COLO829 (cell line): Measurements from ENCODE around the gene COL6A6.
A peak's percentile ranks its signal among the peaks of the same experiment; 100 is the strongest.

Source experiments
- DNase-seq: peaks from one replicate; pipeline ENCODE4 v3.0.0; 2012; ENCODE audit warnings: low spot score

COL6A6 gene, protein sequence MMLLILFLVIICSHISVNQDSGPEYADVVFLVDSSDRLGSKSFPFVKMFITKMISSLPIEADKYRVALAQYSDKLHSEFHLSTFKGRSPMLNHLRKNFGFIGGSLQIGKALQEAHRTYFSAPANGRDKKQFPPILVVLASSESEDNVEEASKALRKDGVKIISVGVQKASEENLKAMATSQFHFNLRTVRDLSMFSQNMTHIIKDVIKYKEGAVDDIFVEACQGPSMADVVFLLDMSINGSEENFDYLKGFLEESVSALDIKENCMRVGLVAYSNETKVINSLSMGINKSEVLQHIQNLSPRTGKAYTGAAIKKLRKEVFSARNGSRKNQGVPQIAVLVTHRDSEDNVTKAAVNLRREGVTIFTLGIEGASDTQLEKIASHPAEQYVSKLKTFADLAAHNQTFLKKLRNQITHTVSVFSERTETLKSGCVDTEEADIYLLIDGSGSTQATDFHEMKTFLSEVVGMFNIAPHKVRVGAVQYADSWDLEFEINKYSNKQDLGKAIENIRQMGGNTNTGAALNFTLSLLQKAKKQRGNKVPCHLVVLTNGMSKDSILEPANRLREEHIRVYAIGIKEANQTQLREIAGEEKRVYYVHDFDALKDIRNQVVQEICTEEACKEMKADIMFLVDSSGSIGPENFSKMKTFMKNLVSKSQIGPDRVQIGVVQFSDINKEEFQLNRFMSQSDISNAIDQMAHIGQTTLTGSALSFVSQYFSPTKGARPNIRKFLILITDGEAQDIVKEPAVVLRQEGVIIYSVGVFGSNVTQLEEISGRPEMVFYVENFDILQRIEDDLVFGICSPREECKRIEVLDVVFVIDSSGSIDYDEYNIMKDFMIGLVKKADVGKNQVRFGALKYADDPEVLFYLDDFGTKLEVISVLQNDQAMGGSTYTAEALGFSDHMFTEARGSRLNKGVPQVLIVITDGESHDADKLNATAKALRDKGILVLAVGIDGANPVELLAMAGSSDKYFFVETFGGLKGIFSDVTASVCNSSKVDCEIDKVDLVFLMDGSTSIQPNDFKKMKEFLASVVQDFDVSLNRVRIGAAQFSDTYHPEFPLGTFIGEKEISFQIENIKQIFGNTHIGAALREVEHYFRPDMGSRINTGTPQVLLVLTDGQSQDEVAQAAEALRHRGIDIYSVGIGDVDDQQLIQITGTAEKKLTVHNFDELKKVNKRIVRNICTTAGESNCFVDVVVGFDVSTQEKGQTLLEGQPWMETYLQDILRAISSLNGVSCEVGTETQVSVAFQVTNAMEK (N-terminal part only)

DNA sequence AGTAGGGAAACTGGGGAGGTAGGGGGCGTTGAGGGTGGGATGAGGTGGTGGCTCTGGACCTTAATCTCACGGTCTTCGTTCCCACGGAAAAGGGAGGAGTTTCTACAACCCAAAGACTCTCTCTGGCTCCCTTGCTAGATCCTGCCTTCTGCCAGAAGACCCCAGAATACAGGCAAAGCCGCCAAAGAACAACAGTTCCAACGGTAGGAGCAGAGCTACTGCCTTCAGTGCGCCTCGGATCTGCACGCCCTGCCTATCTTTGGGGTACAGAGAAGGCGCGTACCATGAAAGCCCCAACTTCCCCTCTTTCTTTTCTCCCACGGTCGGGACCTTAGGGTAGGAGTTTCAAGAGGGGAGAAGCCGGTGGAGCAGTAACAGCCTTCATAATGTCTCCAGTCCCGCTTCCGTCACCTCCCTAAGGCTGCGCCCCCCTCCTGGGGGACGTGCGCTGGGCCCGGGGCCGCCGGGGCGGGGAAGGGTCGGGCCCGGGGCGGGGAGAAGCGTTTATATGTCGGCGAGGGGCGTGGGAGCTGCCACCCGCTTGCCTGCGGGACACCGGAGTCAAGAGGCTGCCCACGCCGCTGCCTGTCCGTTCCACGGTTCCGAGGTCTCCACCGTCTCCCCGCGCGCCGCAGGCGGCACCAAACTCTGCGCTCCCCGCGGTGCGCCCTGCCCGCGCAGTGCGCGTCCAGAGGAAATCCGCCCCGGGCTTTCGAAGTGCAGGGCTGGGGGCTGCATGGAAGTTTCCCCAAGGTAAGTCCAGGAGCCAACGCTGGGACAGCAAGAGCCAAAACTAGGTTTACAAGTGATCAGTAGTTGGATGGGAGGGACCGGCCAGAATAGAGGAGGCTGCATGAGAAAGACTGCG lies at the start of gene COL6A6:
TSS of gene COL6A6 (plus strand) at position 533 of the 868 bp plus-strand sequence. CDS start 43,188 bp downstream, outside the sequence.
- no peak for DNase-seq

DNA sequence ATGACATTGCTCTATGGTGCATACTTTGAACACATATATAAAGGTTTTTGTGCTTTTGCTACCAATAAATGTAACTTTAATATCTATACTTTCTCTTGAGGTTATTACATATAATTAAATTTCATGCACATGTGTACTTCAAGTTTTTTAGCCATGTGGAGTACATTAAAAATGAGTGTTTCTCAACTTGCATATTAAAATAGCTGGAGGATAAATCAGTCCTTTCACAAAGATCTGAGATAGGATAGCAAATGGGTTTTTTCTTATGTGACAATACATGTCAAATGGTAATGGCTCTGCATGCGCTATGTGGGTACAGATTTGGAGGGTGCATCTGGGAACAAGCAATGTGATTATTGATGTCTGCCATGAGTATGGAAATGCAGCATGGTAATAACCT lies 48.7 kb upstream of the COL6A6 start:
- DNase-seq, result no peak

DNA sequence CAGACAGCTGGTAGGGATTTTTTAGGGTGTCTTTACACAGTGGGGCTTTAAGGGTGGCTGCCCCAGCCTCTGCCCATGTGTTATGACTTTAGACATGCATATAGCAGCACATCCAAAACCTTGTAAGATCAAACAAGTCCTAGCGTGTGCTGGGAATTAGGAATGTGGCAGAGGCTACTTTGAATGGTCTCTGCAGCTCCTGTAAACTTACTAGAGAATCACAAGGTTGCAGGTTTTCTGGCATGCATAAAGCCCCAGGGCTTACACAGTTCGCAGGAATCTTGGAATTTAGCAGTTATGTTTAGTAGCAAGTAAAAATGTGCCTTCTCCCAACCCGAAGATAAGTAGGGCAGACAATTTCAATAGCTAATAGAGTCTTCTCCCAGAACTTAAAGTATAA lies 46.9 kb upstream of the COL6A6 start:
- no peak for DNase-seq

DNA sequence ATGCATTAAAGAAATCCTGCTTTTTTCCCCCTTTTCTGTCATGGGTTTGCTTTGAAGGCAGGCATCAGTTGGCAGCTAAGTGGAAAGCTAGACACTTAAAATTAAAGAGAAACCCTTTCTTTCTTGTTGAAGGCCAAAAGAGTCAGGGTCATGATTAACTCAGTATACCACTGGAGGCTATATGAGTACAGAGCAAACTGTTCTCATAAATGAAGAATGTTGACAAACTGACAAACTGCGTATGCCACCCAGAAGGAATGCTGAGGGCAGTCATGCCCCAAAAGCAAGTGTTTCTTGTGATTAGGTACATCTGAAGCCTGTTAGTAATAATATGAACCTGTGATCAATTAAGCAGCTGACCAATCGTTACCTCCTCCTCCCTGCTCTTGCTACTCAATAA lies 43.6 kb upstream of the COL6A6 start:
- no peak for DNase-seq

DNA sequence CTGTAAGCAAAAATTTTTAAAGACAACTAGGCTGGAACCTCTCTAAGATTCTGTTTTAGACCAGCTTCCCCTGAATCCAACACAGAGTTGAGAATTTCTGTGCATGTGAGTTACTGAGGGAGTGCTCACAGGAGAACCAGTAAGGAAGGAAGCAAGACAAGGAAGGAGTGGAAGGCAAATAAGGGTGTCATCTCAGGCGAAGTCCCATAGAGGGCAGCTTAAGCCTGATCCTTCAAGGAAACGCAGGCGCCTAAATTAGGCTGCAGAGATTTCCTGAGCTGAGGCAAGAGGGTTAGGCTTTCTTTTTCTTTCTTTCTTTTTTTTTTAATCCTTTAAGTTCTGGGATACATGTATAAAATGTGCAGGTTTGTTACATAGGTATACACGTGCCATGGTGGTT lies 36.2 kb upstream of the COL6A6 start:
- peak; percentile 62 for DNase-seq

DNA sequence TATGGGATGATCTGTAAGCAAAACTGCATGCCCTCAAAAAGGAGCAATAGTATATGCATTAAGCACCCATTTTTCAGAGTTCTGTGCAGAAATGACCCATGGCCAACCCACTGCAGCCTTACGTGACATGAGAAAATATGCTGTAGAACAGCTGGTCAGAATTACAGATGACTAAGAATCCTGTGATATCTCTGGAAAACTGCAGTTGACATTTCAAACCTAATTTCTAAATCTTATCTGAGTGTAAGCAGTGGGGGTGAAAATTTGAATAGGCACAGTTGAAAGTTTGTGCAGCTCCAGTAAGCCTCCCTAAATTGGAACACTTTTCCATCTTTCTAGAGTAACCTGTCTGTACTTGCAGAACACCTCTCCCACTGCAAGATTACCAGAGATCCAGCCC lies 28.7 kb upstream of the COL6A6 start:
- DNase-seq, result no peak

DNA sequence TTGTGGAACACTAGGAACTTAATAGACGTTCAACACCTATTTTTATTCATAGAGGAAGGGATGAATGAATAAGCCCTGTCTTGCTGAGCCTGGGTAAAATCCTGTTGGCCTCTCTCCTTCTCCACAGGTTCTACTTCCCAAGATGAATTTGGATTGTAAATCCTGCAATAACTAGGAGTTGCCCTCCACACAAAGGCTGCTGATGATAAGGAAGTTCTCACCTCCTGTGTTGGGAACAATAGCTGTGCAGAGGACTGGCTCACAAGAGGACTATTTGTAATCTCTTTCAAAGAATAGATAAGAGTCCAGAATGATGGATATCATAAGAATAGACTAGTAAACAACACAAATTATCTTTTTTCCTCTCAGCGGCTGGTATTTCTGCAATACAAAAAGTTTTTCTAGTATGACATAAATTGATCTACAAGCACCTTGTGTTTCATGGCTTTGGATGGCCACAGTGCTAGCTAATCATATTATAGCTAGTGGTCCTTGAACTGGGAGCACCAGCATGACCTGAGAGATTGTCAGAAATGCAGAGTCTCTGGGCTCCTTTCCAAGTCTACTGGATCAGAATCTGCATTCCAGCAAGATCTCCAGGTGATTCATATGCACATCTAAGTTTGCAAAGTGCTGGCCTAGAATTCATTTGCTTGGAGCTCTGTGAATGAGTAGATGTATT lies 28.1 kb upstream of the COL6A6 start:
- DNase-seq, result no peak

DNA sequence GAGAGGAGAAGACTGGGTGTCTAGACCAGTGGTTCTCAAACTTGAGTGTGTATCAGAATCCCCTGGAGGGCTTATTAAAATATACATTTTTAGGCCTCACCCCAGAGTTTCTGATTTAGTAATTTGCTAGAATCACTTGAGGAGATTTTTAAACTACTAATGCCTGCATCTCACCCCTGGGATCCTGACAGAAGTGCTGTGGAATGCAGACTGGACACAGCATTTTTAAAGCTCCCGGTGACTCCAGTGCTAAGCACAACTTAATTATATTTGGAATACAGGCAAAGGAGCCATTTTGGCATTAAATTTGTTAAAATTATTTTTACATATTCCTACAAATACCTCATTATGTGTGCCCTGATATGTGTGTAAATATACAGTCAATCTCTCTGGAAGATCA lies 26.7 kb upstream of the COL6A6 start:
- DNase-seq, result no peak

DNA sequence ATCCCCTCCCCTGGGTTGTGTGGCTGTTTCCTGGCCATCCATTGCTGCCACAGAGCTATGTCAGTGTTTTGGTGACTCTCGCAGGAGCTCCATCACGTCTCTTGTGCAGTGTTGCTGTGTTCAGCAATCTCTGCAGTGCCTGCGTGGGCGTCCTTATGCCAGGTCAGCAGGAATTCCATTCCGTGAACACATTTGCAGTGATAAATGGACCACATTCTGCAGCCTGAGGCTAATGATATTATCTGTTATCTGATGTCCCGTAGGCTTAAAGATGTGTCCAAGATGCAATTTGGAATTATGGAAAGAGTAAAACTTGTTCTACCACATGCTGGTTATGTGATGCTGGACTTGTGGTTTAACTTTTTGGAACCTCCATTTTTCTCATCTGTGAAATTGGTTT lies 25.5 kb upstream of the COL6A6 start:
- DNase-seq, result peak; percentile 7

DNA sequence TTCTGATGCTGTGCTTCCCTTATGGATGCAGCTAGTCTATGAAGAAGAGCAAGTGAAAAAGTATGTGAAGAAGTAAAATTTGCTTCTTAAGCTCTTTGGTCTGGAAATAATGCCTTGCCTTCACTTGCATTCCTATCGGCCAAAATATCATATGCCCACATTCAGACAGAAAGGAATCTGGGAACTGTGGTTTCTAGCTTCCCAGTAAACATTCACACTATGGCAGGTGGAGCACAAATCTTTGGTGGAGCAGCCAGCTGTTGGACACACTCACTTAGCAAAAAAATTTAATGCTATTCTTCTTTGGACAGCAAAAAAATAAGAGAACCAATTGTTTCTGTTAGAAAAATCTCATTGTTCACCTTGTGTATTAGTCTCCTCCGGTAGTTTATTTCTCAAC lies 12.3 kb upstream of the COL6A6 start:
- no peak for DNase-seq

DNA sequence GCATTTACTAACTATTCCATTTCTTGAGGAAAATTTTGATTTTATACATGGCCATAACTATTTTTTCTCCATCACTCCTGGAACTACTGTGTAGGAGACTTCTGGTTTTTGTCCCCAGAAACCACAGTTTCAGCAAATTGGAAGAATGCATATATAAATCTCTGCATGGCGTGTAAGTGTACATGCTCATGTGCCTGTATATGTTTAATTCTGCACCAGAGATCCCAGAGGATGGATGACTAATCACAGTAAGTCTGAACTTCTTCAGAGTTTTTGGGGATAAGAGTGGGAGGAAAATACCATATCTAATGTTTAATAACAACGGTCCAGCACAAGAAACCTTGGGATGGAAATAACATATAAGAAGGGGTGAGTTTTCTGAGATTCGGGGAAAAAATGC lies 10.9 kb upstream of the COL6A6 start:
- DNase-seq, result no peak

DNA sequence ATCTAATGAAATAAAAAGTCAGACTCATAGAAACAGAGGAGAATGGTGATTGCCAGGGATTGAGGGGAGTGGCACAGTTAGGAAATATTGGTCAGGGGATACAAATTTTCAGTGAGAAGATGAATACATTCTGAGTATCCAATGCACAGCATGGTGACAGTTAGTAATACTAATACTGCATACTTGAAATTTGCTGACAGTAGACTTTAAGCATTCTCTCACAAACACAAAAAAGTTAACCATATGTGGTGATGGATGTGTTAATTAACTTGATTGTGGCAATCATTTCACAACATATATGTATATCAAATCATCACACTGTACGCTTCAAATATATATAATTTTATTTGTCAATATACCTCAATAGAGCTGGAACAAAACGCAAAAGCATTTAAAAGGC lies 9.2 kb upstream of the COL6A6 start:
- DNase-seq, result no peak

DNA sequence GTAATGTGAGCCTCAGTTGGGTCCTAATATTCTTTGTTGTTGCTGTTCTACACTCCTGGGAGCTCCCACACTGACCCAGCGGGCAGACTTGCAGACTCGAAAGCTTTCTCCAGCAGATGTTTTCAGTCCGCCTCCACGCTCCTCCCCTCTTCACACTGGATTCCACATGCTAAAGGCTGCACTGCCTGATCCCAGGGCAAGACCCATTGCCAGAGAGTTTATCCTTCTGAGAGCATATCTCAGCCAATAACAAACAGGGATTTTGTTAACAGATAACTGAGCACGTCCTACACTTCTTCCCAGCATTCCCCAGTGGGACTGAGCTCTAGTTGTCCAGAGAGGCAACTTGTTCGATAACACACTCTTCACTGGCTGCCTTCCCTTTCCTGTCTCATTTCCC lies 8.0 kb upstream of the COL6A6 start:
- no peak for DNase-seq

DNA sequence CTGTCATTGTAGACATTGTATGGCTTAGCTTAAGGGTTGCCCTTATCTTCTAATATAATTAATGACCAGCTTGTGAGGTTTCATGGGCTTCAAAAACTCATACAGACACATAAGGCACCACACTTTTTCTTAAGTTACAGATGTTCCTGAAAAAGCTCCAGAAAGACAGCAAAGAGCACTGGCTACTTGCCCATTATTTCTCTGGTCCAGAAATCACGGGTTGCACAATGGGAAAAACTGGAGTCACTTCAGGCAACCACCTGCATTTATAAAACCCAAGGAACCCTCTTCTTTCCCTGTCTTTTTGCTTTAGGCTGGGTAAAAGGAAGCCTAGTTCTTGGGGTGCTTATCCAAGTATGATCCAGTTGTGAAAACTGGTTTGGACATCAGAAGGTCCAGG lies 2.3 kb upstream of the COL6A6 start:
- DNase-seq, result no peak

DNA sequence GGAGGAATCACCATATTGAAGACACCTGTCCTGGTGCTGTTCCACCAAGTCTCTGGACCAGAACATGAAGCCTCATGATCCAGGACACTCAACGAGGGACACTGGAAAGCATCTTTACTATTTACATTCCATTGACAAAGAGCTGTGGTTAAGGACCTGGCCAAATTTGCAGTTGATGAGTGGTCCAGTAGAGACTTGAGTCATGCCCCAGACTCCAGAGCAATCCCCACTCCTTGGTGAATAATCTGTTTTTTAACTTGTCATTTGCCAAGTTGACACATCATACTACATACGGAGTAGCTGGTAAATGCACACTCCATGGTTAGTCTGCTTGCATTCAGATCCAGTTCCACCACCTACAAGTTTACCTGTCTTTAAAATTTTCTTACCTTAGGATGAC lies 1.2 kb upstream of the COL6A6 start:
- no peak for DNase-seq

DNA sequence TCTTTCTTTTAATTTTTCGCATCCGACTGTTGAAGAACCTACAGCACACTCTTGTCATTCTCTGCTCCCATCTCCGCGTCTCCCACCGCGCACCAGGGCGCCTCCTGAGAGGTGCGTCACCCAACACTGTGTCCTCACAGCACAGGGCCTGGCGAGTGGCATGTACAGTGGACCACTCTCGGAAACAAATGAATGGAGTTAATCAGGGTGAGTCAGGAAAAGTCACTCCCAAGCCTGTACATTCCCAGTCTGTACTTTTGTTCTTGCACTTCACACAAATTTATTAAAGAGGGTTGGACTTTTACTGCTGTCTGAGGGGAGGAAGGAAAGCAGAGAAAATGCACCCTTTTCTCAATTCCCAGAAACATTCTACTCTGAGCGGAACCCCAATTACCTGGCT lies 625 bp downstream of the COL6A6 start:
- no peak for DNase-seq

DNA sequence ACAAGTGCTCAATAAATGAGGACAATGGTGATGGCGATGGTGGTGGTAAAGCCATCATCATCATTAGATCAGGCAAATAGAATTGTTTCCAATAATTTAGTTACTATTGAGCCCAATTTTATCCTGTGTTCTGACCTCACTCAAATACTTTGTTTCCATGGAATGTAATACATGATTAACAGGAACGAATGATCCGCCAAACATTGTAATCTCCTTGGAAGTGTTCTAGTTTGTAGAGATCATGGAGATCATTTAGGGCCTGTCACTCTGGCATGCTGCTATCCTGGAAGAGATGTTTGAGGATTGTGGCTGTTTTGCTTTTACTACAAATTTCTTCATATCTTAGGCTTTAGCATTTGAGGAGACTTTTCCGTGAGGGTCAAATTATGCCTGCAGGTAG lies 2.8 kb downstream of the COL6A6 start:
- no peak for DNase-seq

DNA sequence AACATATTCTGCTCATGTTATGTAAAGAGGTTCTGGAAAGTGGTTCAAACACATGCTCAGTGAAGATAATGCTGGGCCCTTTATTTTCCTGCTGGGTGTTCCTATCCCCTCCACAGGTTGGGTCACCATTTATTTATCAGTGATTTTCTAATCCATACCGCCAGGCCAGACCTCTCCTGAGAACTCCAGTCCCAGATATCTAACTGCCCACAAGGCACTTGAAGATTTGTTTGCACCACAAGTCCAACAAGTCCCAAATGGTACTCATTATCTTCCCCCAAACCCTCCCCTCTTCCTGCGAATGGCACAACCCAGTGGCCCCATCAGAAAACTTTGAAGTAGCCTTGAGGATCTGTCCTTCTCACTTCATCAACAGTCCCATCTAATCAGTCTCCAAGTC lies 5.4 kb downstream of the COL6A6 start:
- no peak for DNase-seq

DNA sequence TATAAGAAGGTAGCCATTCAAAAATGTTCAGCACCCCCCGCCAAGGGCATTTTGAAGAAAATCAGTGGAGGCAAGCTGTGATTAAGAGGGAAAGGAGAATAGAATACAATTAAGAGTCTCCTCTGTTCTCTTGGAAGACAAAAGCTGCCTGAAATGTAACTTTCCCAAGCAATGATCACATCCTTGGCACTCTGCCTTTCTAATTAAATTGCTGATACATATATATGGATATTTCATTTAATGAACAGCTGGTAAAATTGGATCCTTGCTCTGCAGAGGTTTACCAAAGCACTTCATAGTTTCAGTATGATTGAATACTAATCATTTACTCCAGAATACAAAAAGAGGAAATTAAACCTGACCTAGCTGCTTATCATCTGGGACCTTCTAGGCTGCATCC lies 10.4 kb downstream of the COL6A6 start:
- no peak for DNase-seq

DNA sequence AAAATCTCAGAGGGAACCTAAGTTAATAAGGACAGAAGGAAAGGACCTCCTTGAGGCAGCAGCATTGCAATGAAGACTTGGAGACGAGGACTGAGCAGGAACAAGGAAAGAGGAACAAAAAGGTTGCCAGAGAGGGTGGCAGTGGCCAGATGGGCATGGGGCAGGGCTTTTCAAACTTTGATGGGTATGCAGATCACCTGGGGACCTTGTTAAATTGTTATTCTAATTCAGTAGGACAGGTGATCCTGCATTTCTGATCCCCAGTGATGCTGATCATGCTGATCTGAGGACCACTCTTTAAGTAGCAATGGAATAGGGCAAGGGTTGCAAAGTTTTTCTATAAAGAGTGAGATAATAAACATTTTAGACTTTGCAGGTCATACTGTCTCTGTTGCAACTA lies 11.1 kb downstream of the COL6A6 start:
- no peak for DNase-seq
